Osteoblast (primary cell): Measurements from ENCODE around the gene DCUN1D1. TPM values are rescaled to one million over a fixed set of nuclear protein-coding genes. Genes with fewer than 3 reads are reported as not detected.

Experiments
- DNase-seq: peaks from one replicate; pipeline ENCODE4 v3.0.0; 2011; ENCODE audit warnings: low spot score, mixed read lengths; ENCODE audit not compliant: insufficient read length; ENCODE audit errors: missing footprints
- H2AFZ ChIP-seq: 2 replicates; pipeline ENCODE4 v1.6.0; 2011; ENCODE audit warnings: mild to moderate bottlenecking, low read length
- H3K27ac ChIP-seq: 2 replicates; pipeline ENCODE4 v1.5.1; 2011; ENCODE audit warnings: mild to moderate bottlenecking, low read depth, low read length, moderate library complexity
- H3K27me3 ChIP-seq: 2 replicates; pipeline ENCODE4 v1.6.0; 2012; ENCODE audit warnings: mild to moderate bottlenecking, control low read depth, inconsistent platforms, low read length, moderate library complexity; ENCODE audit not compliant: insufficient read depth
- H3K36me3 ChIP-seq: 2 replicates; pipeline ENCODE4 v1.5.1; 2011; ENCODE audit warnings: mild to moderate bottlenecking, low read length, control low read depth, moderate library complexity; ENCODE audit not compliant: insufficient read depth
- H3K4me1 ChIP-seq: 2 replicates; pipeline ENCODE4 v1.5.1; 2011; ENCODE audit warnings: mild to moderate bottlenecking, low read length, control low read depth, moderate library complexity; ENCODE audit not compliant: insufficient read depth
- H3K4me2 ChIP-seq: 2 replicates; pipeline ENCODE4 v1.6.0; 2011; ENCODE audit warnings: mild to moderate bottlenecking, low read length; ENCODE audit not compliant: insufficient read depth
- H3K4me3 ChIP-seq: fragments of 200-600 bp; sonication (generic); 3 replicates; pipeline ENCODE4 v1.5.1; 2012; ENCODE audit warnings: mild to moderate bottlenecking, low read length, inconsistent platforms; ENCODE audit not compliant: insufficient read depth
- H3K79me2 ChIP-seq: 2 replicates; pipeline ENCODE4 v1.6.0; 2012; ENCODE audit warnings: mild to moderate bottlenecking, low read length, control low read depth, inconsistent platforms; ENCODE audit not compliant: insufficient read depth
- H3K9me3 ChIP-seq: 2 replicates; pipeline ENCODE4 v1.5.1; 2011; ENCODE audit warnings: low read depth, low read length, control low read depth
- H4K20me1 ChIP-seq: 2 replicates; pipeline ENCODE4 v1.6.0; 2012; ENCODE audit warnings: mild to moderate bottlenecking, low read length, control low read depth; ENCODE audit not compliant: insufficient read depth
- total RNA-seq: library from RNA; depleted of rRNA; stranded (reverse); fragments of >200 nt; gene quantifications from 2 replicates; pipeline ENCODE4 v1.2.3, GENCODE V29; 2012
- TF ChIP-seq, protein P1 (sequence below): IDR thresholded peaks from 2 replicates; pipeline ENCODE4 v1.5.1; 2011; ENCODE audit warnings: mild to moderate bottlenecking, low read depth, low read length, moderate library complexity; ENCODE audit errors: extremely low read depth

The DCUN1D1 gene
- total RNA-seq, 1 donor, result 38.4 TPM

DNA sequence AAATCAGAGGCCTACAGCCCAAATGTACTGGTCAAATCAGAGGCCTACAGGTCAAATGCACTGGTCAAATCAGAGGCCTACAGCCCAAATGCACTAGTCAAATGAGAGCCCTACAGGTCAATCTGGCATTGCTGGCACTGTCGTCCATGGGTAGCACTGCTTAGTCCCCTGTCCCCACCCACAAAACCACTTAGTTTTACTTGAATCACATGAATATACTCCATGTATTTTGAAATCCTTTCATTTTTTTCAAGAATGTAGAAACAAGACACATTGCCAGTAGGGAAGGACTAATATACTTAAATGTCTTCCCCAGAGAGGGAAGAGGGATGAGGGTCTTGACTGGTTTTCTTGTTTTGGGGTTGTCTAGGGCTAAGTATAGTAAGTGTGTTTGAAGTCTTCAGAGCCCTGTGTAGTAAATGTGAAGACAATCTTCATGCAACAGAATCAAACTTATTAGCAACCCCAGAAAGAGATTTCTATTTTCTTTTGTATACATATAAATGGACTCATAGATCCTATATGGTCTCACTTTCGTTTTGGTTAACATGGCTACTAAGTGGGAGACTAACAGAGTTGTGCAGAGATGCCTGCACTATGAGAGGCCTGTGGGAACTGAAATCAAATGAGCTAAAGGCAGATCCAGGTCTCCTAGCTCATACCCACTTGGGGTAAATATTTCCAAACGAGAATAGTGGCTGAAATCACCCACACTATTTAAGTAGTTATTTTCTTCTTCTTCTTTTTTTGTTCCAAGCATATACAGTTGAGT is 38.3 kb upstream of the DCUN1D1 start:
- Histone ChIP-seq H3K4me1 (no peaks in the 10 kb centered on the region), H3K36me3 (peaks cover 21% of the 10 kb centered on the region), H3K4me2 (no peak overlapping the region), H3K27me3 (no peaks in the 10 kb centered on the region), H3K79me2 (no peaks in the 10 kb centered on the region), H3K9me3 (no peaks in the 10 kb centered on the region), H4K20me1 (no peaks in the 10 kb centered on the region), H3K4me3 (no peak overlapping the region), H2AFZ (no peak overlapping the region), H3K27ac (no peak overlapping the region)
- no peak for DNase-seq
- TF ChIP-seq, protein P1, sequence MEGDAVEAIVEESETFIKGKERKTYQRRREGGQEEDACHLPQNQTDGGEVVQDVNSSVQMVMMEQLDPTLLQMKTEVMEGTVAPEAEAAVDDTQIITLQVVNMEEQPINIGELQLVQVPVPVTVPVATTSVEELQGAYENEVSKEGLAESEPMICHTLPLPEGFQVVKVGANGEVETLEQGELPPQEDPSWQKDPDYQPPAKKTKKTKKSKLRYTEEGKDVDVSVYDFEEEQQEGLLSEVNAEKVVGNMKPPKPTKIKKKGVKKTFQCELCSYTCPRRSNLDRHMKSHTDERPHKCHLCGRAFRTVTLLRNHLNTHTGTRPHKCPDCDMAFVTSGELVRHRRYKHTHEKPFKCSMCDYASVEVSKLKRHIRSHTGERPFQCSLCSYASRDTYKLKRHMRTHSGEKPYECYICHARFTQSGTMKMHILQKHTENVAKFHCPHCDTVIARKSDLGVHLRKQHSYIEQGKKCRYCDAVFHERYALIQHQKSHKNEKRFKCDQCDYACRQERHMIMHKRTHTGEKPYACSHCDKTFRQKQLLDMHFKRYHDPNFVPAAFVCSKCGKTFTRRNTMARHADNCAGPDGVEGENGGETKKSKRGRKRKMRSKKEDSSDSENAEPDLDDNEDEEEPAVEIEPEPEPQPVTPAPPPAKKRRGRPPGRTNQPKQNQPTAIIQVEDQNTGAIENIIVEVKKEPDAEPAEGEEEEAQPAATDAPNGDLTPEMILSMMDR, result no peak

DNA sequence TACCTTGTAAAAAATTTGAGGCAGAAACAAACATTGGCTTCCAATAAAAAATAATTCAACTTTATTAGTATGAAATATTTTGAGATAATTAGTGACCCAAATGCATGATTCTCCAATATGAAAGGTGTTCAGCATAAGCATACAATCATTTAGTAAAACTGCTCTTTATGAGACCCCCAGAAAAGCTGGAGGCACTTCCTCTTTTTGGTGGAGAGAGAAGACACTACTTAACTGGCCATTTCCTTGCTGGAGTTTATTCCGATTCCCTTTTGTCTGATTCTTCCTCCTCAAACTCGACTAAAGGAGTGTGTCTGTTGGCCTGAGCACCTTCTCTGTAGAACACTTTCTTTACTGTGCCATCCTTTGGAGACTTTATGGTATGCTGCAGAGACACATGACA is 34.8 kb upstream of the DCUN1D1 start:
- no peaks in the 10 kb centered on the region for H3K4me1 ChIP-seq
- peak; percentile 8 for DNase-seq
- TF ChIP-seq, protein P1, result no peak
- H3K79me2 ChIP-seq, result no peaks in the 10 kb centered on the region
- H2AFZ ChIP-seq, result no peak overlapping the region
- peaks cover 12% of the 10 kb centered on the region for H3K36me3 ChIP-seq
- no peak overlapping the region for H3K4me2 ChIP-seq
- no peak overlapping the region for H3K27ac ChIP-seq
- no peaks in the 10 kb centered on the region for H3K27me3 ChIP-seq
- no peaks in the 10 kb centered on the region for H4K20me1 ChIP-seq
- no peak overlapping the region for H3K4me3 ChIP-seq
- H3K9me3 ChIP-seq, result no peaks in the 10 kb centered on the region

DNA sequence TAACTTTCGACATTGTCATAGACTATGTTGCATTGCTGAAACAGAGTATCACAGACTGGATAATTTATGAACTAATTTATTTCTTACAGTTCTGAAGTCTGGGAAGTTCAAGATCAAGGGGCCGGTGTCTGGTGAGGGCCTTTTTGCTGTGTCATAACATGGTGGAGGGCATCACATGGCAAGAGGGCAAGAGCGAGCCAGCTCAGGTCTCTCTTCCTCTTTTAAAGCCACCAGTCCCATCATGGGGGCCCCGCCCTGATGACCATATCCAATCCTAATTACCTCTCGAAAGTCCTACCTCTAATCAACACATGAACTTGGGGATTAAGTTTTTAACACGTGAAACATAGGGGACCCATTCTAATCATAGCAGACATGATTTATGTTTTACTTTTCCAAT is 33.5 kb upstream of the DCUN1D1 start:
- Histone ChIP-seq H2AFZ (no peak overlapping the region), H3K27ac (no peak overlapping the region), H3K9me3 (no peaks in the 10 kb centered on the region), H3K27me3 (no peaks in the 10 kb centered on the region), H3K36me3 (peaks cover 4% of the 10 kb centered on the region), H3K4me1 (peaks cover 3% of the 10 kb centered on the region), H3K4me3 (no peak overlapping the region), H3K79me2 (no peaks in the 10 kb centered on the region), H4K20me1 (no peaks in the 10 kb centered on the region), H3K4me2 (no peak overlapping the region)
- TF ChIP-seq, protein P1, result no peak
- DNase-seq, result no peak

DNA sequence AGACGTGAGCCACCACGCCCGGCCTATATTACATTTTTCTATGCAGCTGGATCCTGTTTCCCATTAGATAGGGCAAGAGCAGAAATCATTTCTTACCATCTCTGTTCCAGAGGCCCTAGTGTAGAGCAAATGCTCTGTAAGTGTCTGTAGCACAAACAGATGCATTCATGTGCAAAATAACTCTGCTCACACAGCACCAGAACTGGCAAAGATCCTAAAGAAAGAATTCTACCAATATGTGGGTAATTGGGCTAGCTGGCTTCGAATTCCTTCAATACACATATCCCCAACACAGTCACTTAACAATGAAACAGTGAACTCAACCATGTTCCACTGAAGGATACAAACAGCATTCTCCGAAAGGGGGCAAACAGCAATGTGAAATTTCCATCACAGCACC is 32.7 kb upstream of the DCUN1D1 start:
- no peaks in the 10 kb centered on the region for H4K20me1 ChIP-seq
- H3K79me2 ChIP-seq, result no peaks in the 10 kb centered on the region
- H3K27me3 ChIP-seq, result no peaks in the 10 kb centered on the region
- H3K4me2 ChIP-seq, result no peak overlapping the region
- H3K4me3 ChIP-seq, result no peak overlapping the region
- no peak for DNase-seq
- H3K9me3 ChIP-seq, result no peaks in the 10 kb centered on the region
- H3K36me3 ChIP-seq, result peaks cover 4% of the 10 kb centered on the region
- no peak overlapping the region for H3K27ac ChIP-seq
- H2AFZ ChIP-seq, result no peak overlapping the region
- TF ChIP-seq, protein P1, result no peak
- H3K4me1 ChIP-seq, result peaks cover 3% of the 10 kb centered on the region
